GM13976 (cell line): Measurements from ENCODE around the gene ZNF780B.

Experiments
- DNase-seq: peaks from one replicate; pipeline ENCODE4 v3.0.0; 2012; ENCODE audit warnings: low spot score
- in situ Hi-C: fragments of 300-500 bp; cut with MboI; formaldehyde crosslinking; loops from one replicate; pipeline ENCODE4 v1.12.0; 2022; ENCODE audit warnings: low sequenced_read_pairs, mixed read lengths, inconsistent platforms; ENCODE audit not compliant: unreplicated experiment
- TF ChIP-seq, protein P1 (sequence below): IDR thresholded peaks from 2 replicates; pipeline ENCODE4 v1.5.1; 2012; ENCODE audit warnings: borderline replicate concordance, mild to moderate bottlenecking; ENCODE audit not compliant: insufficient read depth; ENCODE audit errors: extremely low read depth, missing control alignments, control extremely low read depth

ZNF780B gene

DNA sequence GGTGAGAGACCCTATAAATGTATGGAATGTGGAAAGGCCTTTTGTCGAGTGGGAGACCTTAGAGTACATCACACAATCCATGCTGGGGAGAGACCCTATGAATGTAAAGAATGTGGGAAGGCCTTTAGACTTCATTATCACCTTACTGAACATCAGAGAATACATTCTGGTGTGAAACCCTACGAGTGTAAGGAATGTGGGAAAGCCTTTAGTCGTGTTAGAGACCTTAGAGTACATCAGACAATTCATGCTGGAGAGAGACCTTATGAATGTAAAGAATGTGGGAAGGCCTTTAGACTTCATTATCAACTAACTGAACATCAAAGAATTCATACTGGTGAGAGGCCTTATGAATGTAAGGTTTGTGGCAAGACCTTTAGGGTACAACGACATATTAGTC lies 42.0 kb downstream of the ZNF780B start:
- DNase-seq = no peak
- in situ Hi-C loops = no loop called here
- TF ChIP-seq, protein P1, sequence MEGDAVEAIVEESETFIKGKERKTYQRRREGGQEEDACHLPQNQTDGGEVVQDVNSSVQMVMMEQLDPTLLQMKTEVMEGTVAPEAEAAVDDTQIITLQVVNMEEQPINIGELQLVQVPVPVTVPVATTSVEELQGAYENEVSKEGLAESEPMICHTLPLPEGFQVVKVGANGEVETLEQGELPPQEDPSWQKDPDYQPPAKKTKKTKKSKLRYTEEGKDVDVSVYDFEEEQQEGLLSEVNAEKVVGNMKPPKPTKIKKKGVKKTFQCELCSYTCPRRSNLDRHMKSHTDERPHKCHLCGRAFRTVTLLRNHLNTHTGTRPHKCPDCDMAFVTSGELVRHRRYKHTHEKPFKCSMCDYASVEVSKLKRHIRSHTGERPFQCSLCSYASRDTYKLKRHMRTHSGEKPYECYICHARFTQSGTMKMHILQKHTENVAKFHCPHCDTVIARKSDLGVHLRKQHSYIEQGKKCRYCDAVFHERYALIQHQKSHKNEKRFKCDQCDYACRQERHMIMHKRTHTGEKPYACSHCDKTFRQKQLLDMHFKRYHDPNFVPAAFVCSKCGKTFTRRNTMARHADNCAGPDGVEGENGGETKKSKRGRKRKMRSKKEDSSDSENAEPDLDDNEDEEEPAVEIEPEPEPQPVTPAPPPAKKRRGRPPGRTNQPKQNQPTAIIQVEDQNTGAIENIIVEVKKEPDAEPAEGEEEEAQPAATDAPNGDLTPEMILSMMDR = no peak

DNA sequence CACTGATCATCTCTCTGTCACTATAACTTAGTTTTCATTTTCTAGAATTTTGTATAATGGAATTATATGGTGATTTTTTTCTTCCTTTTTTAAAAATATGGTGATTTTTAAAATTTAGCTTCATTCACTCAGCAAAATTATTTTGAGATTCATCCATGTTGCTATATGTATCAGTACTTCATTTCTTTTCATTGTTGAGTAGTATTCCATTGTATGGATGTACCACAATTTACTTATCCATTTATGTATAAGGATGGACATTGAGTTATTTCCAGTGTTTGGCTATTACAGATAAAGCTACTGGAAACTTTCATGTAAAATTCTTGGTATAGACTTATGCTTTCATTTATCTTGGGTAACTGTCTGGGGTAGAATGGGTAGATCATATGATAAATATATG lies 46.4 kb downstream of the ZNF780B start:
- DNase-seq = no peak
- in situ Hi-C loops = no loop called here
- TF ChIP-seq, protein P1 = no peak

DNA sequence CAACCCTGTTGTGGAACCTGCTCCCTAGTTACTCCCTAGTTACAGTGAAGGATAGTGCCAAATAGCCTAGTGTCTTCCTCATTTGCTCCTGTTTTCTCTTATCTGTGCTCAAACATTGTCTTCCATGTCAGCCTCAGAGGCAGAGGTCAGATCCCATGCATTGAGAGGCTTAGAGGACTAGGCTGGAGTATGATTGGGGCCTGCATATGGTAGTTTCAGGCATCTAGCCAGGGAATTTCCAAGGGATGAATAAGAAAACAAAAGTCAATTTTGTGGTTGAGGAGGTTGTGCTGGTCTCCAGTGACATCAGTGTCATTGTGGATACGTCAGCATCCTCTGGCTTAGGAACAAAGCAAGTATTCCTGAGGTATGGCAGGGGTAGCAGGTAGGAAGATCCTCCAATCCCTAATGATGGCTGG lies 49.7 kb downstream of the ZNF780B start:
- no peak for DNase-seq
- in situ Hi-C loops = no loop called here
- TF ChIP-seq, protein P1 = no peak

DNA sequence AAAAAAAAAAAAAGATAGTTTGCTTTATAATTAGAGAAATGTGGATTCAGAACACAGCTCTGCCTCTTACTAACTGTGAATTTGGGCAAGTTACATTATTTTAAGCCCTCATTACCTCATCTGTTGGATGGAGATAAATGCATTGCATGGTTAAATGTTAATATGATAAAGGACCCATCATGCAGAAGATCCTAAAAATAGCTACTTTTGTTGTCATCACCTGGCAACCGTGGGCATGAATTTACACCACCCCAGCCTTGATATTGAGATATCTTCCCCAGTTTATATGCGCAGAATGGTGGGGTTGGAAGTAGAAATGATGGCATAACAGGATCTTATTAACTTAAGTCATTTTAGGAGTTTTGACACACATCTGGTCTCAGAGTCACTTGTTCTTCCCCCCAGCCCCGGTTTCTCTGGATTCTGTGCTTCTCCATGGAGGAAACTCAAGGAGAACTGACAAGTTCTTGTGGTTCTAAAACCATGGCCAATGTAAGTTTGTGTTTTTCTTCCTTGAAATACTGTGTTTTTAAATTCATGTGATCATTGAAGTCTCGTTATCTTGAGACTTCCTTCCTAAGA lies 50.2 kb downstream of the ZNF780B start:
- in situ Hi-C loops = no loop called here
- DNase-seq = no peak
- TF ChIP-seq, protein P1 = no peak

DNA sequence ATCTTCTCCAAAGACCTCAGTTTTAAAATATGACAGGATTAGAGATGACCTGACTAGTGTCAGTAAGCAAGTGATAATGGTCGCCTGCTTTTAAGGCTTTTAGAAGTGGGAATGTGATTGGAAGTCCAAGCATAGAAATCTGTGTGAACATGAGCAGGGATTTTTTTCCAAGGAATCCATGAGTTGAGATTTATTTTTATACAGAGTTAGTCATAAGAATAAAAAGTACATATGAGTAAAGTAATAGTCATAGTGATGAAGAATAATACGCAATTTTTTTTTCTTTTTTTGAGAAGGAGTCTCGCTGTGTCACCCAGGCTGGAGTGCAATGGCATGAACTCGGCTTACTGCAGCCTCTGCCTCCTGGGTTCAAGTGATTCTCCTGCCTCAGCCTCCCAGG lies 57.5 kb downstream of the ZNF780B start:
- in situ Hi-C loops = no loop called here
- no peak for DNase-seq
- TF ChIP-seq, protein P1 = no peak

DNA sequence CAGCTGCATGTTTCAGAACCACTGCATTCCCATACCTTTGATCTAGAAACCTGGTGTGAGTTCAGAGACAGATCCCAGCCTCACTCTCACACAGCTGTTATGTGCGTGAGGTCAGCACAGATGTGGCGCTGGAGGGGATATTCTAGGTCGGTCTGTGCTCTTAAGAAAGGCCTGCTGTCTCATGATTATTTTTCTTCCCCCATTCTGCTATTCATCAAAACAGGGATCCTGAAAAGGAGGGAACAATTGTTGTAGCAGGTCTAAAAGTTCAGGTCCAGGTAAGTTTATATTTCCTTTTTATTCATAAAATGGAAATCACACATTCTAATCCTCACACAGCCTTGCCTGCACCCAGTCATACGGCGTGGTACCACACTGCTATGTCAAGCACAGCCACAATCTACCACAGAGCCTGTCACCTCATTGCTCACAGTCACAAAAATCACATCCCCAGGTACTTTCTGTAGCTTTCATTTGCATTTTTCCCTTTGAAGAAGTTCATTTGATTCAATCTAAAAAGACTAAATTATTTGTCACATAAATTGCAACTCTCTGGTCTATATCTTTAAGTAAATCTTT lies 58.3 kb downstream of the ZNF780B start:
- TF ChIP-seq, protein P1 = no peak
- peak; percentile 25 for DNase-seq
- in situ Hi-C loops = no loop called here
